Activated naive CD8-positive, alpha-beta T cell treated with anti-CD3 and anti-CD28 coated beads, Interleukin-2, amount 50 U/mL, for 16 hours (primary cell): ENCODE results near the gene SPOP.
A peak's percentile ranks its signal among the peaks of the same experiment; 100 is the strongest.
"Not testable (repeated sequence)": the region's sequence is repeated elsewhere in the genome, so short reads cannot be mapped to it uniquely, and the experiment has no call there.

Experiments used
- DNase-seq: peaks from one replicate; pipeline ENCODE4 v3.0.0-alpha.2; 2020; ENCODE audit warnings: low read depth, low spot score

SPOP gene

DNA sequence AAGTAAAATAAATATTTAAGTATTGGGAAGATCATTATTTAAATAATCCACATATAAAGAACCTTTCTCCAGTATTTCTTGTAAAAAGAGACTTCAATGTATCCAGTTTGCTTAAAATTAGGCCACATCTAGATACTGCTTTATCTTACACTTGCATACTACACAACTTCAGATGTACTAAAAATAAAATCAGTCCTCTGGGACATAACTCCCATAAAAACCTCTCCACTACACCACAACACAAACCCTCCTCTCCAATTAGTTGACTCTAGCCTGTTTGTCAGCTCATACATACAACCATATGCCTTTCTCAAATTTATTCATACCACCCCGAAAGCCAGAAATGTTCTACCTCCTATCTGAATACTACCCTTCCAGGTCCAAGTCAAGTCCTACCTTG, 21.6 kb downstream of the SPOP start:
- DNase-seq, result no peak

- DNase-seq, result no peak
Measured at GRCh38 chr17:49647256-49647585, 30.7 kb downstream of the SPOP start.

DNA sequence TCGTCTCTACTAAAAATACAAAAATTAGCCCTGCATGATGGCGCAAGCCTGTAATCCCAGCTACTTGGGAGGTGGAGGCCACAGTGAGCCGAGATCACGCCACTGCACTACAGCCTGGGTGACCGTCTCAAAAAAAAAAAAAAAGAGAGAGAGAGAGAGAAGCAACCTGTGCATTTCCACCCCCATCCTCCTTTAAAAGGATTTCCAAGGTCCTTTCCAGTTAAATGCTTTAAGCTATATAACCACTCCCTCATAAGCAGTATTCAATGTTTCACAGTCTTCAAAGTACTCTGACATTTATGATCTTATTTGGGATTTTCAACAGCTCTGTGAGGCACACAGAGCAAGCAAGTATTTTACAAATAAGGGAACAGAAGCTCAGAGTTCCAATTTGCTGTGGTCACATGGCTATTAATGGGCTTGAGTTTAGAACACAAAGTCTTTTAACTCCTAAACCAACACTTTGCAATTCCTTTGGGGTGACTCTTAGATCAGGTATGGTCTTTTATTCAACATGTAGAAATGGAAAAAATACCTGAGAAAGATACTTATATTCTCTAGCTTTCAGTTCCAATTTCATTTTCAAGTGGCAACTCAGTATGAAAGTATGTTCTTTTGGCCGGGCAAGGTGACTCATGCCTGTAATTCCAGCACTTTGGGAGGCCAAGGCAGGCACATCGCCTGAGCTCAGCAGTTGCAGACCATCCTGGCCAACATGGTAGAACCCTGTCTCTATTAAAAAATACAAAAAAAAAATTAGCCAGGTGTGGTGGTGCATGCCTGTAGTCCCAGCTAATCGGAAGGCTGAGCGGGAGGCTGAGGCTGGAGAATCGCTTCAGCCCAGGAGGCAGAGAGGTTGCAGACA, 31.3 kb downstream of the SPOP start:
- peak; percentile 18 for DNase-seq

GRCh38 chr17:49646056-49646390, 31.9 kb downstream of the SPOP start:
- DNase-seq, result not testable (repeated sequence)

GRCh38 chr17:49645654-49646053, 32.2 kb downstream of the SPOP start:
- no peak for DNase-seq

DNA sequence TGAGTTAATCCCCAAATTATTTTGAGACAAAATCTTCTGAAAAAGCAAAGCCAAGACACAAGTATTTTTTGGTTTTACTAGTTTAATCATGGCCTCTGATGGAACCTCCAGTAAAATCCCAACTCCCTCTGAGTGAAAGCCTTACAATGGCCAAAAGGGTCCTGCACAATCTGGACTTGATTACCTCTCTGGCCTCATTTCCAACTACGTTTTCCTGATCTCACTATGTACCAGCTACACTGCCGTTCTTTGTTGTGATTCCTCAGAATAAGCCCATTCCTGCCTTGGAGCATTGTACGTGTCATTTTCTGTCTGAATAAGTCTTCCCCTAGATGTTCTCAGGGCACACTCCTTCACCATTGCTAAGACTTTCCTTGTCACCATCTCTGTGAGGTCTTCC, 37.3 kb downstream of the SPOP start:
- no peak for DNase-seq

GRCh38 chr17:49638818-49639217, 39.1 kb downstream of the SPOP start:
- DNase-seq, result no peak

DNA sequence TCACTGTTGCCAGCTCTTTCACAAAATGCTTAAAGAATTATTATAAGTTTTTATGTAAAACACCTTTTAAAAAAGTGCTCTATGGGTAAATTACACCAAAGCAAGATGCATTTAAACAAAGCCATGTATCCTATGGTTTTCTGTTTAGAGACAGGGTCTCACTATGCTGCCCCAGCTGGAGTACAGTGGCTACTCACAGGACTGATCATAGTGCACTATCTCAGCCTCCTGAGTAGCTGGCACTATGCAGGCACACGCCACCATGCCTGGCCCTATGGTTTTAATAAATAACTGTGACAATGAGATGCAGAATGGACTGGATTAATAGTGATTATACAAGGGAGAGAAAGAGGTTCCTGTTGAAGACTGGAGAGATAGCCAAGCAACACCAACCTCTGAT, 40.2 kb downstream of the SPOP start:
- DNase-seq, result no peak

DNA sequence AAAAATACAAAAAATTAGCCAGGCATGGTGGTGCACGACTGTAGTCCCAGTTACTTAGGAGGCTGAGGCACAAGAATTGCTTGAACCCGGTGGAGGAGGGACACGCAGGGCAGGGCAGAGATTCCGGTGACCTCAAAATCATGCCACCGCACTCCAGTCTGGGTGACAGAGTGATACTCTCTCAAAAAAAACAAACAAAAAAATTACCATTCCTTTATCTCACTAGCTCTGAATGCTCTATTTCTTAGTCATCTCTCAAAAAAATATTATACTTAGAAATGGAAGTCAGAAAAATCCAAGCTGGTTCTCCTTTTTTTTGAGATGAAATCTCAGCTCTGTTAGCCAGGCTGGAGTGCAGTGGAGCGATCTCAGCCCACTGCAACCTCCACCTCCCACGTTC, 40.8 kb downstream of the SPOP start:
- DNase-seq, result no peak

- no peak for DNase-seq
Measured at GRCh38 chr17:49635121-49635520, 42.8 kb downstream of the SPOP start.

- no peak for DNase-seq
Measured at GRCh38 chr17:49634485-49634860, 43.4 kb downstream of the SPOP start.

DNA sequence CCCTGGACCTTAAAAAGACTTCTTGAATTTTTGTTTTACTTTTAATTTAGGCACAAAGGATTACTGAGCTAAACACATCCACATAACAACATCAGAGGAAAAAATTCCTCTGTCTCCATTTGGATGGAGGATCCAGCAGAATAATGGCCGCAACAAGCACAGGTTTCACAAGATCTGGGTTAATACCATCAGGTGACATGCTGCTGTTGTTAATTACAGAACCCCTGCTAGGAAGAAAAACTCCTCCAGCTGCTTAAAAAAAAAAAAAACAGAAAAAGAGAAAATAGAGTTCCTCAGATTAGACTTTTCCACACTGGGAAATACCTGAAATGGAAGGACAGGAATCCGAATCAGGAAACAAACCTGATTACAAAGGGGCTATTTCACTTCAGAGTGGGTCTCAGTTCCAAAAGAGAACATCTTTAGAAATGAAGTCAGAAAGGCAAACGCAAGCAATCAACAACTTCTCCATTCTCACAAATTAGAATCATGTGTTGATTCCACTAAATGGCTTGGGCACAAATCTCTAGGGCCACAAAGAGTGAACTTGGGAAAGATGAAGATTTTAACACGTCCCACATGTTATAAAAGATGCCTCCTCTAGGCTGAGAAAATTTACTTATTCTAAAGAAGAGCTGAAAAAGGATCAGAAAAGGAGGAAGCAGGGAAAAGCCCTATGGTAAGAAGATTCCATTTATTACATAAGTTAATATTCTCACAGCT, 44.0 kb downstream of the SPOP start:
- DNase-seq, result no peak

DNA sequence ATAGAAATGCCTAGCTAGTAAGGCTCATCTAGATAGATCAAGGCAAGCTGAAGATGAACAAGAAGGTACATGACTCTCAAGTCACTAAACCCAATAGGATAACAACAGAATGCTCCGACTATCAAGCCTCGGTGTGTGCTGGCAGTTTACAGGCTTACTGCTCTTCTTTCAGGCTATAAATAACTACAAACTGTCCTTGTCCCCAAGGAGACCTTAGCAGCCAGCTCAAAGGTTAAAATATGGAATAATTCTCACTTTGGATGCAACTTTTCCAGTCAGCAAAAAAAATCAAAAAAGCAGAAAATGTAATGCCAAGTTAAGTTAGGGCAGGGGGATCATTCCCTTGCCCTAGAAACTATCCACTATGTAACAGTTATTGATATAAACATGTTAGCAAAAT, 44.6 kb downstream of the SPOP start:
- DNase-seq, result no peak

DNA sequence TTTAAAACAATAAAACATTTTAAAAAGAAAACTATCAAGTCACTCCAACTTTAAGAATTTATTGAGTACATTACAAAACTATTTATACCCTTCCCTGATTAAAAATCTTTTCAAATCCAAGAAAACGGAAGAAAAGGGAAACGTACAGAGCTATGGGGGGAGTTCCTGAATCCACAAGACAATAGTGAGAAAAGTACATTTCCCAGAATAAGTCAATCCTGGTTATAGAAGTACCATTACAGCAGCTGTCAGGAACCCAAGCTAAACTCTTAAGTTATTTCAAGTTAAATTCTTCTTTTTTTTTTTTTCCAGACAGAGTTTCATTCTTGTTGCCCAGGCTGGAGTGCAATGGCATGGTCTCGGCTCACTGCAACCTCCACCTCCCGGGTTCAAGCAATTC, 45.7 kb downstream of the SPOP start:
- DNase-seq, result no peak

DNA sequence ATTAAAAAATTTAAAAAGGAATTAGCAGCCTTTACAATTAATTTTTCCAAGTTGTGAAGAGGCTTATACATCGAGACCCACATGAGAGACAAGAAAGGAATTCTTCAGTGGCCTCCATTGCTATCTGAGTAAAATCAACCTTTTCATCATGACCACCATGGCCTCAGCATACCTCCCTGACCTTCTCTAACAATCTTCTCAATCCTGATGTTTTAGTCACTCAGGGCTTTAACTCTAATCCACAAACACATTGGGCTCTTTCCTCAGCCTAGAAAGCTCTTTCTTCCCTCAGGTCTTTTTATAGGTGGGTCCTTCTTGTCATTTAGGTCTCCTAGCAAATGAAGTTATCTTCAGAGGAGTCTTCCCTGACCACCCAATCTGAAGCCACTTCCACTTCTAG, 46.4 kb downstream of the SPOP start:
- no peak for DNase-seq

DNA sequence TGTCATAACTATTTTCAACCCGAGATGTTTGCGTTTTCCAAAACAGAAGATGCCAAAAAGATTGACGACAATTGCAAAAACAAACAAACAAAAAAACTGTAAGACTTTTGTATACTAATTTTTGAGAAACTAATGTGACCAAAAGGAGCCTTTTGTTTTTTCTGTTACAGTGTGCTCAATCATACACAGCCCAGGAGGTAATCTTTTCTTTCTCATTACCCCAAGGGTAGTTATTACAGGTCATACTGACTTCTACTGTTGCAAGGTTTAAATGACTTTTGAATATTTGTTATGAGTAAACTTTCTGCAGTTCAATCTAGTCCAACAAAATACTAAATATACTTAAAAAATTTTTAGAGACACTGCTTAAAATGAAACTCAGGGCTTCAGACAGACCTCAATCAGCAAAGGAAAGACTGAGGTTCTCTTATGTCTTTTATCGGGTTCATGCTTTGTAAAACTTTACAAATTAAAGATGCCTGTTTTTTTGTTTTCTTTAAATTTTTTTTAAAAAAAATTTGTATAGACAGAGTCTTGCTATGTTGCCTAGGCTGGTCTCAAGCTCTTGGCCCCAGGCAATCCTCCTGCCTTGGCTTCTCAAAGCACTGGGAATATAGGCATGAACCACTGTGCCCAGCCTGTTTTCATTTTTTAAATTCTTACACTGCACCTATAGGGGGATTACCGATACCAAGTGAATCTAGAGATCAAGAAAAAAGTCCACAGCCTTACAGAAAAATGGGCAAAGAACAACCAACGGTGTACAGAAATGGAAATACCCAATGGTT, 47.6 kb downstream of the SPOP start:
- no peak for DNase-seq

- DNase-seq, result no peak
Measured at GRCh38 chr17:49629447-49629846, 48.5 kb downstream of the SPOP start.

DNA sequence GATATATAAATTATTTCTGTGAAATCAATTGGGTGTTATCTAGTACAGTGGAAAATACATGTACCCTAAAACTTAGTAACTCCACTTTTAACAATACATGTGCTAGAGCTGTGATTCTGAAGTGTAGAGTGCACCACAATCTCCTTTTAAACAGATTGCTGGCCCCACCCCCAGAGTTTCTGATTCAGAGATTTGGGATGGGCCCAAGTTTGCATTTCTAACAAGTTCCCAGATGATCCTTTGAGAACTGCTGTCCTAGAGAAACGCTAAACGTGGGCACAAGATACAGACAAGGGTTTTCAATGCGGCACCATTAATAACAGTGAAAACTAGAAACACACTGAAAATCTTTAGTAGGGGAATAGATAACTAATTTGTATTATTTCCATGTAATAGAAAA, 53.0 kb downstream of the SPOP start:
- DNase-seq, result no peak

DNA sequence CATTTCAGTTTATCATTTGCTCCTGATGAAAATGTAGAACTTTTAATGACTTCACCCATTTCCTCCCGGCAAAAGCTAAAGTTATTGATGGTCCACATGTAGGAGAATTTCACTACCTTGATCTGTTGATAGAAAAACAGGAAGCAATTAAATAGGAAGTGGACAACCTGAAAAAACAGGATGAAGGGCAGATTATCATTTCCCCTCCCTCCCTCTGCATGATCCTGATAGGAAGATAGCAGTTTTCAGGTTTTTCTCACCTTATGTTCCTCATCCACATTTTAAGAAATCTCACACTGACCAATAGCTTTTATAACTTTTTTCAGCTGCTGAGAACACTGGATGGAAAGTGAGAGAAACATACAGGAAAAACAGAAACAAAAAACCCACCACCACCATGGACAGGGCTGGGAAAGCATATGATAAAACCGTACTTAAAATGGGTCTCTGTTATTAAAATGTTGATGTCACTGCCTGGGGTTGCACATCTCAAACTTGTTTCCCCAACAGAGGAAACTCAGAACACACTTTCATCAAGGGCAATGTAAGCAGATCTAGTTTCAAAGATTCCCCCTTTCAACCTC, 55.9 kb downstream of the SPOP start:
- DNase-seq, result no peak

DNA sequence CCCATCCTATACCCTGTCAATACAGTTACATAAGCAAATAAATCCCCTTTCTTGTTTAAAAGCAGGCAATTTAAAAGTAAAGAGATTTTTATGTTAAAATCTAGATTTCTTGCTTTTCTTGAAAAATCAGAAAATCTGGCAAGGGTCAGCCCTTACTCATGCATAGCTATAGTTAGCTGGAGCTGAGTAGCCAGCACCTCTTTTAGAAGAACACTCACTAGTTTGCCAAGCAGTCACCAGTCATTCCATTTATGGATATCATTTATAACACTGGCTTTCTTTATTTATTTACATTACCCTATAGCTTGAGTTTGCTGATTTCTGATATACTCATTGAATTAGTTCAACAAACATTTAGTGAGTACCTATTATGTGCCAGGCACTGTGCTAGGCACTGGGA, 56.5 kb downstream of the SPOP start:
- DNase-seq, result no peak

GRCh38 chr17:49618028-49618611, 59.8 kb downstream of the SPOP start:
- no peak for DNase-seq

- no peak for DNase-seq
Measured at GRCh38 chr17:49616601-49617131, 61.2 kb downstream of the SPOP start.
